HuH-7 (cell line): ENCODE results near the gene KCNN3.

Source experiments
- DNase-seq: peaks from one replicate; pipeline ENCODE4 v3.0.0; 2011; ENCODE audit warnings: low spot score

The KCNN3 gene

GRCh38 chr1:154879038-154879421, 8.9 kb upstream of the KCNN3 start:
- no peak for DNase-seq

GRCh38 chr1:154878371-154879037, 8.4 kb upstream of the KCNN3 start:
- DNase-seq = peak; percentile 93

- peak; percentile 46 for DNase-seq
Observed at GRCh38 chr1:154877370-154877974, 7.4 kb upstream of the KCNN3 start.

GRCh38 chr1:154876842-154877369, 6.8 kb upstream of the KCNN3 start:
- no peak for DNase-seq

GRCh38 chr1:154874465-154874864, 4.4 kb upstream of the KCNN3 start:
- no peak for DNase-seq

- DNase-seq = no peak
Observed at GRCh38 chr1:154873321-154873950, 3.4 kb upstream of the KCNN3 start.

GRCh38 chr1:154871374-154871773, 1.3 kb upstream of the KCNN3 start:
- no peak for DNase-seq

GRCh38 chr1:154870734-154871133, 653 bp upstream of the KCNN3 start:
- DNase-seq = no peak

GRCh38 chr1:154869351-154870114, 548 bp downstream of the KCNN3 start:
- no peak for DNase-seq

- DNase-seq = no peak
Observed at GRCh38 chr1:154867841-154868605, 2.1 kb downstream of the KCNN3 start.

GRCh38 chr1:154867064-154867825, 2.8 kb downstream of the KCNN3 start:
- DNase-seq = no peak

GRCh38 chr1:154866257-154867063, 3.6 kb downstream of the KCNN3 start:
- no peak for DNase-seq

- no peak for DNase-seq
Observed at GRCh38 chr1:154865442-154866256, 4.4 kb downstream of the KCNN3 start.

GRCh38 chr1:154864189-154864975, 5.7 kb downstream of the KCNN3 start:
- DNase-seq = no peak

- DNase-seq = peak; percentile 88
Observed at GRCh38 chr1:154863315-154864174, 6.5 kb downstream of the KCNN3 start.

GRCh38 chr1:154862907-154863306, 7.2 kb downstream of the KCNN3 start:
- DNase-seq = no peak

- no peak for DNase-seq
Observed at GRCh38 chr1:154861607-154862094, 8.4 kb downstream of the KCNN3 start.
